ENCODE results near the gene PRKCD. TPM values are rescaled to one million over a fixed set of nuclear protein-coding genes. Genes with fewer than 3 reads are reported as not detected.
A peak's percentile ranks its signal among the peaks of the same experiment; 100 is the strongest.

The PRKCD gene
- total and polyA plus RNA-seq, 2 donors (not counting 1 experiment from before 2014, with no cell fraction given) = 46.7 to 68.8 TPM

DNA sequence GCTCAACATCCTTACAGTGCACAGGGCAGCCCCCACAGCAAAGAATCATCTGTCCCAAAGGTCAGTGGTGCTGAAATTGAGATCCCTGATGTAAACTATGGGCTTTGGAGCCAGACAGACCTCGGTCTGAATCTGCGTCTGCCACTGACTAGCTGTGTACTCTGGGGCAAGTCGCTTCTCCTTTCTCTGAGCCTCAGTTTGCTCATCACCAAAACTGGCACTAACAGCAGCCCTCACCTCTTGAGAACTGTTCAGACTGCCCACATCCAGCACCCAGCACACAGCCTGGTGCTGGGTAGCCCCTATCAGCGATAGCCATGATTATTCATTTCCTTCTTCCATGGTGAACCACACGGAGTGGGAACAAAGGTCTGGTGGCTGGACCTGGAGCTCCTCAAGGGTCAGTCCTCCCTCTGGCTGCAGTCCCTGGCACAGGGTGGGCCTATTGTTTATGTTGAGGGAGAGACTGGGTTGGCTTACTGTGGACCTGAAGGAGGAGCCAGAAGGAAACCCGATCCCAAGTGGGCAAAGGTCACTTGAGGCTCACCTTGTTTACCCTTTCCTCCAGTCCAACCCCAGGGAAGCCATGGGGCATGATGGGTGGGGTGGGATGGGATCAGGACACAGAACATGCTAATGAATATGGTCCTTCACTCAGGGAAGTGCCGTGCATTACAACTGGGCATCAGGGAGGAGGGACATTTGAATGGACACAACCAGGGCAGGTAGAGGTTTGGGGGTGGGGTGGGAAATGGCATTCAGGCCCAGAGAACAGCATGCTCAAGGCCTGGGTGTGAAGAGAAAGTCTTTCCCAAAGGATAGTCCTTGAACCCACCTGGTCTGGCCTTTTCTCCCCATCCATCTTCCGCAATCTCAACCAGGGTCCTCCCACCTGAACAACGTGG, 1.6 kb upstream of the PRKCD start:
- Histone ChIP-seq H4K20me1 (ENCODE audit: control insufficient read depth, insufficient read depth, low read length, poor library complexity, severe bottlenecking) (peaks cover 24% of the 10 kb centered on the region), H3K27me3 (replicated peaks in 1 of 4; ENCODE audit: control extremely low read depth in 1 of 4, control insufficient read depth in 3 of 4, insufficient read depth in 4 of 4, low read length in 3 of 4) (peaks cover 0 to 25% (median 12%) of the 10 kb centered on the region in 4 experiments), H3K36me3 (replicated peaks in 1 of 2; ENCODE audit: control extremely low read depth in 1 of 2, control insufficient read depth in 1 of 2, extremely low read depth in 1 of 2, insufficient read depth in 2 of 2, low read length in 1 of 2) (peaks cover 0 to 4% of the 10 kb centered on the region in 2 experiments), H3K4me1 (ENCODE audit: control insufficient read depth in 2 of 2, insufficient read depth in 2 of 2, low read length in 2 of 2) (peaks cover 36 to 52% of the 10 kb centered on the region in 2 donors), H2AFZ (ENCODE audit: insufficient read depth, low read depth, low read length, poor library complexity, severe bottlenecking) (no peak overlapping the region), H3K4me3 (ENCODE audit: control extremely low read depth in 1 of 5, extremely low read depth in 1 of 5, insufficient read depth in 1 of 5, low read depth in 2 of 5, low read length in 4 of 5) (no peak overlapping the region), H3K9ac (ENCODE audit: low read length) (no peak overlapping the region), H3K27ac (ENCODE audit: low read length in 2 of 2) (no peak overlapping the region), H3K4me2 (replicated peaks; ENCODE audit: low read depth, low read length, poor library complexity, severe bottlenecking) (peak overlapping the region; percentile 98), H3K79me2 (ENCODE audit: control insufficient read depth, insufficient read depth, low read length) (peaks cover 51% of the 10 kb centered on the region), H3K9me3 (ENCODE audit: control extremely low read depth in 1 of 3, control insufficient read depth in 2 of 3, insufficient read depth in 1 of 3, low read length in 2 of 3) (no peaks in the 10 kb centered on the region)
- 74% methylated on average over 8 of the region's 9 CpGs for WGBS (ENCODE audit: insufficient coverage)
- Mint-ChIP-seq H3K9me3 (ENCODE audit: insufficient read depth) (no peaks in the 10 kb centered on the region), H3K4me1 (peaks cover 42% of the 10 kb centered on the region), H3K27ac (peak overlapping the region; percentile 96), H3K27me3 (peaks cover 3% of the 10 kb centered on the region), H3K4me3 (peak overlapping the region; percentile 90)
- DNase-seq = no peak
- CTCF ChIA-PET = interaction anchor here (1.0 to 3.8 kb wide), 11 partner anchors 10 to 45 kb away, joined by 3 to 48 read pairs (median 9); no protein-coding TSS in a partner anchor
- intact Hi-C loops (cut with micrococcal nuclease) = loop anchor here (1.0 to 10.0 kb wide), 4 partner anchors 25 to 625 kb away; partner anchors contain the start of genes NT5DC2 and UQCC5
- TF ChIP-seq, protein P1, sequence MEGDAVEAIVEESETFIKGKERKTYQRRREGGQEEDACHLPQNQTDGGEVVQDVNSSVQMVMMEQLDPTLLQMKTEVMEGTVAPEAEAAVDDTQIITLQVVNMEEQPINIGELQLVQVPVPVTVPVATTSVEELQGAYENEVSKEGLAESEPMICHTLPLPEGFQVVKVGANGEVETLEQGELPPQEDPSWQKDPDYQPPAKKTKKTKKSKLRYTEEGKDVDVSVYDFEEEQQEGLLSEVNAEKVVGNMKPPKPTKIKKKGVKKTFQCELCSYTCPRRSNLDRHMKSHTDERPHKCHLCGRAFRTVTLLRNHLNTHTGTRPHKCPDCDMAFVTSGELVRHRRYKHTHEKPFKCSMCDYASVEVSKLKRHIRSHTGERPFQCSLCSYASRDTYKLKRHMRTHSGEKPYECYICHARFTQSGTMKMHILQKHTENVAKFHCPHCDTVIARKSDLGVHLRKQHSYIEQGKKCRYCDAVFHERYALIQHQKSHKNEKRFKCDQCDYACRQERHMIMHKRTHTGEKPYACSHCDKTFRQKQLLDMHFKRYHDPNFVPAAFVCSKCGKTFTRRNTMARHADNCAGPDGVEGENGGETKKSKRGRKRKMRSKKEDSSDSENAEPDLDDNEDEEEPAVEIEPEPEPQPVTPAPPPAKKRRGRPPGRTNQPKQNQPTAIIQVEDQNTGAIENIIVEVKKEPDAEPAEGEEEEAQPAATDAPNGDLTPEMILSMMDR (IDR thresholded peaks at IDR 0.05) = no peak
- no peak for TF ChIP-seq EZH2 (IDR thresholded peaks at IDR 0.05; ENCODE audit: borderline replicate concordance, insufficient read depth, low read depth, low read length, poor library complexity, severe bottlenecking)
- no peak for ATAC-seq (ENCODE audit: low read depth)
- POLR2A ChIA-PET = interaction anchor here (0.8 to 1.8 kb wide), 3 partner anchors 21 to 28 kb away, joined by 3 to 22 read pairs (median 6); partner anchors contain the start of gene RFT1
